ENCODE measurements around the gene CS. TPM values are rescaled to one million over a fixed set of nuclear protein-coding genes. Genes with fewer than 3 reads are reported as not detected.

CS gene
- total RNA-seq, 2 donors from 2014 or later = 134 to 167 TPM

- H3K27ac ChIP-seq (ENCODE audit: low read depth, low read length) = no peak overlapping the region
- H3K9ac ChIP-seq (ENCODE audit: extremely low read depth, low read length, poor library complexity, severe bottlenecking) = no peak overlapping the region
- H3K9me3 ChIP-seq (ENCODE audit: control insufficient read depth, low read length) = no peaks in the 10 kb centered on the region
- 96 to 100% methylated on average over 9 to 11 of the region's 11 CpGs for WGBS, 2 experiments (ENCODE audit: insufficient coverage in 1 of 2, insufficient read length in 1 of 2)
- no peaks in the 10 kb centered on the region for H3K27me3 ChIP-seq (ENCODE audit: control insufficient read depth, insufficient read depth, low read length, poor library complexity, severe bottlenecking)
- no peak for TF ChIP-seq CTCF (conservative IDR thresholded peaks at IDR 0.05)
- Mint-ChIP-seq H3K4me3 (no peak overlapping the region), H3K36me3 (ENCODE audit: low read depth) (peaks cover 56% of the 10 kb centered on the region), H3K4me1 (peaks cover 14% of the 10 kb centered on the region), H3K27me3 (ENCODE audit: insufficient read depth) (no peaks in the 10 kb centered on the region), H3K27ac (no peak overlapping the region), H3K9me3 (no peaks in the 10 kb centered on the region)
- no peaks in the 10 kb centered on the region for H3K4me1 ChIP-seq (ENCODE audit: control insufficient read depth, insufficient read depth, low read length)
- no peak overlapping the region for H3K4me3 ChIP-seq (ENCODE audit: low read length)
- no peak for DNase-seq
- peaks cover 81% of the 10 kb centered on the region for H3K36me3 ChIP-seq (ENCODE audit: control insufficient read depth, insufficient read depth, low read length)
Measured at GRCh38 chr12:56253091-56253490, 47.0 kb downstream of the CS start.

- no peaks in the 10 kb centered on the region for H3K9me3 Mint-ChIP-seq
- H3K4me1 Mint-ChIP-seq = peaks cover 14% of the 10 kb centered on the region
- H3K27ac ChIP-seq (ENCODE audit: low read depth, low read length) = no peak overlapping the region
- no peak overlapping the region for H3K9ac ChIP-seq (ENCODE audit: extremely low read depth, low read length, poor library complexity, severe bottlenecking)
- H3K36me3 Mint-ChIP-seq (ENCODE audit: low read depth) = peaks cover 59% of the 10 kb centered on the region
- whole genome bisulfite sequencing, 2 experiments (ENCODE audit: insufficient coverage in 1 of 2, insufficient read length in 1 of 2) = 97% methylated on average over 2 to 3 of the region's 3 CpGs
- H3K27me3 ChIP-seq (ENCODE audit: control insufficient read depth, insufficient read depth, low read length, poor library complexity, severe bottlenecking) = no peaks in the 10 kb centered on the region
- H3K4me3 Mint-ChIP-seq = no peak overlapping the region
- no peak for DNase-seq
- H3K27ac Mint-ChIP-seq = no peak overlapping the region
- no peaks in the 10 kb centered on the region for H3K27me3 Mint-ChIP-seq (ENCODE audit: insufficient read depth)
- no peaks in the 10 kb centered on the region for H3K4me1 ChIP-seq (ENCODE audit: control insufficient read depth, insufficient read depth, low read length)
- TF ChIP-seq CTCF (conservative IDR thresholded peaks at IDR 0.05) = no peak
- H3K36me3 ChIP-seq (ENCODE audit: control insufficient read depth, insufficient read depth, low read length) = peaks cover 83% of the 10 kb centered on the region
- H3K4me3 ChIP-seq (ENCODE audit: low read length) = no peak overlapping the region
- H3K9me3 ChIP-seq (ENCODE audit: control insufficient read depth, low read length) = no peaks in the 10 kb centered on the region
Measured at GRCh38 chr12:56252649-56253048, 47.5 kb downstream of the CS start.

DNA sequence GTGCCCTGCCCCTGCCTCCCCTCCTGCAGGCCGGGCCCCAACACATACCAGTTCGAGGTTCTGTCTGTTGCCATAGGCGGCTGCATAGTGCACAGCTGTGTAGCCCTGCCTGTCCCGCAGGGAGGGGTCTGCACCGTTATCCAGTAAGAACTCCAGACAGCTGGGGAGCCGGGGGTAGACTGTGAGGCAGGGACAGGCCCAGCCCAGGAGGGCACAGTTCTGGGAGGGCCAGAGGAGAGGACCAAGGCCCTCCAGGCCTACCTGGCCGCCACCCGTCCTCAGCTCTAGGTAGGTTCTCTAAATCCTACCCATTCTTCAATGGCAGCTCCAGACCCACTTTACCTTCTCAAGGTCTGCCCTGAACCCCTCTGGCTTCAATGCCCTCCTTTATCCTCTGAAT lies 51.4 kb downstream of the CS start:
- Histone ChIP-seq H3K27me3 (ENCODE audit: control insufficient read depth, insufficient read depth, low read length, poor library complexity, severe bottlenecking) (no peaks in the 10 kb centered on the region), H3K36me3 (ENCODE audit: control insufficient read depth, insufficient read depth, low read length) (peaks cover 85% of the 10 kb centered on the region), H3K27ac (ENCODE audit: low read depth, low read length) (no peak overlapping the region), H3K9ac (ENCODE audit: extremely low read depth, low read length, poor library complexity, severe bottlenecking) (no peak overlapping the region), H3K4me1 (ENCODE audit: control insufficient read depth, insufficient read depth, low read length) (no peaks in the 10 kb centered on the region), H3K4me3 (ENCODE audit: low read length) (no peak overlapping the region), H3K9me3 (ENCODE audit: control insufficient read depth, low read length) (no peaks in the 10 kb centered on the region)
- Mint-ChIP-seq H3K27me3 (ENCODE audit: insufficient read depth) (no peaks in the 10 kb centered on the region), H3K36me3 (ENCODE audit: low read depth) (peaks cover 65% of the 10 kb centered on the region), H3K9me3 (no peaks in the 10 kb centered on the region), H3K4me1 (no peaks in the 10 kb centered on the region), H3K4me3 (no peak overlapping the region), H3K27ac (no peak overlapping the region)
- TF ChIP-seq CTCF (conservative IDR thresholded peaks at IDR 0.05) = no peak
- DNase-seq = no peak
- 90 to 92% methylated on average over 8 of the region's 8 CpGs for WGBS, 2 experiments (ENCODE audit: insufficient coverage in 1 of 2, insufficient read length in 1 of 2)
